ENCODE data around the gene ROBO1.

Gene ROBO1

GRCh38 chr3:78825118-78825857, 942.5 kb downstream of the ROBO1 start:
- DNase-seq = no peak

- no peak for DNase-seq
Measured at GRCh38 chr3:78823859-78824258, 943.9 kb downstream of the ROBO1 start.

GRCh38 chr3:78823434-78823833, 944.4 kb downstream of the ROBO1 start:
- DNase-seq = no peak

GRCh38 chr3:78822726-78823125, 945.1 kb downstream of the ROBO1 start:
- DNase-seq = no peak

GRCh38 chr3:78820542-78820941, 947.3 kb downstream of the ROBO1 start:
- no peak for DNase-seq

- peak; percentile 84 for DNase-seq
Measured at GRCh38 chr3:78818161-78818985, 949.4 kb downstream of the ROBO1 start.

- no peak for DNase-seq
Measured at GRCh38 chr3:78814893-78815562, 952.8 kb downstream of the ROBO1 start.

GRCh38 chr3:78812166-78812565, 955.6 kb downstream of the ROBO1 start:
- no peak for DNase-seq

- DNase-seq = no peak
Measured at GRCh38 chr3:78809966-78810365, 957.8 kb downstream of the ROBO1 start.

- no peak for DNase-seq
Measured at GRCh38 chr3:78804251-78805037, 963.4 kb downstream of the ROBO1 start.

GRCh38 chr3:78802562-78802930, 965.3 kb downstream of the ROBO1 start:
- no peak for DNase-seq

GRCh38 chr3:78801926-78802561, 965.8 kb downstream of the ROBO1 start:
- no peak for DNase-seq

- no peak for DNase-seq
Measured at GRCh38 chr3:78799681-78800080, 968.1 kb downstream of the ROBO1 start.

GRCh38 chr3:78798266-78798832, 969.4 kb downstream of the ROBO1 start:
- no peak for DNase-seq

- no peak for DNase-seq
Measured at GRCh38 chr3:78794431-78794830, 973.4 kb downstream of the ROBO1 start.

GRCh38 chr3:78792733-78793132, 975.1 kb downstream of the ROBO1 start:
- DNase-seq = no peak

GRCh38 chr3:78792212-78792611, 975.6 kb downstream of the ROBO1 start:
- DNase-seq = no peak

GRCh38 chr3:78791753-78792152, 976.0 kb downstream of the ROBO1 start:
- DNase-seq = no peak

- DNase-seq = no peak
Measured at GRCh38 chr3:78788839-78789238, 979.0 kb downstream of the ROBO1 start.

- DNase-seq = no peak
Measured at GRCh38 chr3:78785004-78785403, 982.8 kb downstream of the ROBO1 start.

GRCh38 chr3:78781351-78781750, 986.4 kb downstream of the ROBO1 start:
- no peak for DNase-seq
